ENCODE results near the gene SPNS3.

- TF ChIP-seq CTCF (IDR thresholded peaks at IDR 0.05; ENCODE audit: low read length) (no peak), EZH2 (IDR thresholded peaks at IDR 0.05; ENCODE audit: borderline replicate concordance, low read length) (no peak)
These were observed 78.7 kb downstream of the SPNS3 start for GRCh38 chr17:4512156-4513112.

All from OCI-LY1 (cell line).